DND-41 (cell line): ENCODE measurements around the gene PCGF2.

Experiments
- ATAC-seq: fragments of 200-7000 bp; cut with Tn5 transposase; 3 replicates; pipeline ENCODE4 v1.9.1; 2021; ENCODE audit warnings: low read depth; ENCODE audit not compliant: insufficient read depth
- DNase-seq: peaks from one replicate; pipeline ENCODE4 v3.0.0-alpha.2; 2020
- H2AFZ ChIP-seq: 2 replicates; pipeline ENCODE4 v1.6.0; 2012; ENCODE audit warnings: low read depth, low read length
- H3K27ac ChIP-seq: 2 replicates; pipeline ENCODE4 v1.5.1; 2012; ENCODE audit warnings: low read length, inconsistent platforms
- H3K27me3 ChIP-seq: fragments of 200-600 bp; sonication (generic); 2 replicates; pipeline ENCODE4 v1.6.0; 2012; ENCODE audit warnings: low read length, mild to moderate bottlenecking, inconsistent platforms; ENCODE audit not compliant: insufficient read depth, poor library complexity
- H3K36me3 ChIP-seq: 2 replicates; pipeline ENCODE4 v1.5.1; 2012; ENCODE audit warnings: low read length, inconsistent platforms; ENCODE audit not compliant: insufficient read depth
- H3K4me1 ChIP-seq: 2 replicates; pipeline ENCODE4 v1.5.1; 2012; ENCODE audit warnings: mild to moderate bottlenecking, low read length; ENCODE audit not compliant: insufficient read depth
- H3K4me2 ChIP-seq: 2 replicates; pipeline ENCODE4 v1.6.0; 2012; ENCODE audit warnings: mild to moderate bottlenecking, moderate library complexity, low read length, inconsistent platforms; ENCODE audit not compliant: insufficient read depth
- H3K4me3 ChIP-seq, 2 experiments: fragments of 200-600 bp in 1 of 2; shearing (Covaris generic) in 1 of 2; 2 replicates each; pipeline ENCODE4 v1.5.1; 2012 to 2016; ENCODE audit warnings: inconsistent platforms in 2 of 2, low read length in 2 of 2, mild to moderate bottlenecking in 2 of 2, low read depth in 1 of 2, moderate library complexity in 1 of 2
- H3K79me2 ChIP-seq: 2 replicates; pipeline ENCODE4 v1.6.0; 2012; ENCODE audit warnings: low read length, inconsistent platforms; ENCODE audit not compliant: insufficient read depth
- H3K9ac ChIP-seq: 2 replicates; pipeline ENCODE4 v1.6.0; 2012; ENCODE audit warnings: low read depth, mild to moderate bottlenecking, inconsistent platforms, low read length, moderate library complexity
- H3K9me3 ChIP-seq: 2 replicates; pipeline ENCODE4 v1.5.1; 2012; ENCODE audit warnings: low read length, moderate library complexity, mild to moderate bottlenecking, inconsistent platforms; ENCODE audit not compliant: insufficient read depth, severe bottlenecking
- H4K20me1 ChIP-seq: 2 replicates; pipeline ENCODE4 v1.6.0; 2012; ENCODE audit warnings: low read length; ENCODE audit not compliant: insufficient read depth
- EZH2 ChIP-seq: IDR thresholded peaks from 3 replicates; pipeline ENCODE4 v1.6.1; 2012; ENCODE audit warnings: borderline replicate concordance, low read depth, mild to moderate bottlenecking, moderate library complexity, low read length, inconsistent platforms; ENCODE audit not compliant: severe bottlenecking
- TF ChIP-seq, protein P1 (sequence below): IDR thresholded peaks from 2 replicates; pipeline ENCODE4 v1.5.1; 2012; ENCODE audit warnings: borderline replicate concordance, low read length, moderate library complexity, mild to moderate bottlenecking; ENCODE audit not compliant: poor library complexity, severe bottlenecking; ENCODE audit errors: extremely low read depth

Gene PCGF2

GRCh38 chr17:38717139-38717745 lies 30.9 kb downstream of the PCGF2 start:
- Histone ChIP-seq H2AFZ (no peak overlapping the region), H4K20me1 (peaks cover 5% of the 10 kb centered on the region; the same call in 1 of the 2 replicates), H3K4me3 (no peak overlapping the region), H3K27ac (no peak overlapping the region), H3K27me3 (no peaks in the 10 kb centered on the region), H3K9me3 (no peaks in the 10 kb centered on the region), H3K9ac (no peak overlapping the region), H3K4me2 (no peak overlapping the region), H3K79me2 (no peaks in the 10 kb centered on the region), H3K36me3 (peaks cover 95% of the 10 kb centered on the region), H3K4me1 (no peaks in the 10 kb centered on the region)
- no peak for DNase-seq
- TF ChIP-seq EZH2 = no peak
- TF ChIP-seq, protein P1, sequence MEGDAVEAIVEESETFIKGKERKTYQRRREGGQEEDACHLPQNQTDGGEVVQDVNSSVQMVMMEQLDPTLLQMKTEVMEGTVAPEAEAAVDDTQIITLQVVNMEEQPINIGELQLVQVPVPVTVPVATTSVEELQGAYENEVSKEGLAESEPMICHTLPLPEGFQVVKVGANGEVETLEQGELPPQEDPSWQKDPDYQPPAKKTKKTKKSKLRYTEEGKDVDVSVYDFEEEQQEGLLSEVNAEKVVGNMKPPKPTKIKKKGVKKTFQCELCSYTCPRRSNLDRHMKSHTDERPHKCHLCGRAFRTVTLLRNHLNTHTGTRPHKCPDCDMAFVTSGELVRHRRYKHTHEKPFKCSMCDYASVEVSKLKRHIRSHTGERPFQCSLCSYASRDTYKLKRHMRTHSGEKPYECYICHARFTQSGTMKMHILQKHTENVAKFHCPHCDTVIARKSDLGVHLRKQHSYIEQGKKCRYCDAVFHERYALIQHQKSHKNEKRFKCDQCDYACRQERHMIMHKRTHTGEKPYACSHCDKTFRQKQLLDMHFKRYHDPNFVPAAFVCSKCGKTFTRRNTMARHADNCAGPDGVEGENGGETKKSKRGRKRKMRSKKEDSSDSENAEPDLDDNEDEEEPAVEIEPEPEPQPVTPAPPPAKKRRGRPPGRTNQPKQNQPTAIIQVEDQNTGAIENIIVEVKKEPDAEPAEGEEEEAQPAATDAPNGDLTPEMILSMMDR = no peak
- no peak for ATAC-seq

GRCh38 chr17:38716368-38717005 lies 31.6 kb downstream of the PCGF2 start:
- no peak overlapping the region for H3K4me3 ChIP-seq
- peaks cover 95% of the 10 kb centered on the region for H3K36me3 ChIP-seq
- H3K9ac ChIP-seq = no peak overlapping the region
- H3K4me1 ChIP-seq = no peaks in the 10 kb centered on the region
- DNase-seq = no peak
- no peak overlapping the region for H2AFZ ChIP-seq
- H3K27ac ChIP-seq = no peak overlapping the region
- ATAC-seq = no peak
- TF ChIP-seq EZH2 = no peak
- TF ChIP-seq, protein P1 = no peak
- H3K9me3 ChIP-seq = no peaks in the 10 kb centered on the region
- H3K79me2 ChIP-seq = no peaks in the 10 kb centered on the region
- peaks cover 5% of the 10 kb centered on the region; the same call in 1 of the 2 replicates for H4K20me1 ChIP-seq
- no peaks in the 10 kb centered on the region for H3K27me3 ChIP-seq
- H3K4me2 ChIP-seq = no peak overlapping the region

- Histone ChIP-seq H3K4me1 (no peaks in the 10 kb centered on the region), H3K27me3 (no peaks in the 10 kb centered on the region), H3K4me2 (no peak overlapping the region), H3K9me3 (no peaks in the 10 kb centered on the region), H3K79me2 (peaks cover 3% of the 10 kb centered on the region; the same call in 1 of the 2 replicates), H2AFZ (no peak overlapping the region), H3K9ac (no peak overlapping the region), H4K20me1 (peaks cover 5% of the 10 kb centered on the region; the same call in 1 of the 2 replicates), H3K27ac (0 out of 2 replicates have a peak overlapping the region, but pooled peaks have one; percentile 13), H3K4me3 (no peak overlapping the region), H3K36me3 (peaks cover 95% of the 10 kb centered on the region)
- TF ChIP-seq EZH2 = no peak
- TF ChIP-seq, protein P1 = no peak
- no peak for DNase-seq
- no peak for ATAC-seq
These were observed 32.8 kb downstream of the PCGF2 start for GRCh38 chr17:38715216-38715943.
